ENCODE results near the gene IFT88.

The IFT88 gene

DNA sequence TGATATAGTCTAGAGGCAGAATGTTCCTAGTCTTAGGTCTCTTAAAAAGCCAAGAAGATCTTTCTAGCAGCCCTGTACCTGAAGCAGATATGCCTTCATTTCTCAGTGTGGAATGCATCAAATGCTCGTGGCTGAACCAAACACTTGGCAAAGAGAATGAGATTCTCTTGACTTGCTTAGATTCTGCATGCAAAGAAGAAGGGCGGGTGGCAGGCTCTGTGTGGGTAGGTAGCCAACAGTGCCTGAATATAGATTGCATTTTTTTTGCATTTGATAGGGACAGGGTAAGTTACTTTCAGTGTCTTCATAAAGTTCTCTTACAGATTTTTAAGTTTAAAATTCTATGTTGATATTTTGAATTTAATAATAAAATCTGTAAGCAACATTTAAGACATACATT, 27.3 kb downstream of the IFT88 start:
- Histone ChIP-seq H3K9me3 (ENCODE audit: low read length) (no peaks in the 10 kb centered on the region), H3K9ac (ENCODE audit: low read length) (no peak overlapping the region), H3K4me3 (ENCODE audit: low read depth in 1 of 2, low read length in 2 of 2) (no peak overlapping the region), H3K36me3 (ENCODE audit: insufficient read depth, low read length) (no peaks in the 10 kb centered on the region), H3K4me1 (ENCODE audit: insufficient read depth, low read length) (no peaks in the 10 kb centered on the region), H3K27ac (ENCODE audit: low read depth, low read length) (no peak overlapping the region), H3K27me3 (ENCODE audit: control insufficient read depth in 1 of 2, insufficient read depth in 2 of 2, low read length in 2 of 2) (no peaks in the 10 kb centered on the region)

DNA sequence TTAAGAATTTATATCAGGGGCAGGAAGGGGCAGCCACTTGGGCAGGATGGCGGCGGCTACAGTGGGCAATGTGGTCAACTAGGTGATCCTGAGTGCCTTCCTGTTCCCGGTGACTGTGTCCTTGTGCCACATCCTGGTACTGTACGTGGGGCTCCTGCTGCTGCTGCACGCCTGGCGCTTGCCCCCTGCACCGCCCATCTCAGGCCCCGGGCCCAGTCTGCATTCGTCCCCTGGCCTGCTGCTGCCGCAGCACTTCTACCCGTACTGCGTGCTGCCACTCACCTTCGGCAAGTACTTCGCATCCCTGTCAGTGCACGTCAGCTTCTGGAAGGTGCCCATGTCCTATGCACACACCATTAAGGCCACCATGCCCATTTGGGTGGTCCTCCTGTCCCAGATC, 40.1 kb downstream of the IFT88 start:
- Histone ChIP-seq H3K9me3 (ENCODE audit: low read length) (no peaks in the 10 kb centered on the region), H3K4me3 (ENCODE audit: low read depth in 1 of 2, low read length in 2 of 2) (no peak overlapping the region), H3K27me3 (ENCODE audit: control insufficient read depth in 1 of 2, insufficient read depth in 2 of 2, low read length in 2 of 2) (no peaks in the 10 kb centered on the region), H3K9ac (ENCODE audit: low read length) (no peak overlapping the region), H3K4me1 (ENCODE audit: insufficient read depth, low read length) (no peaks in the 10 kb centered on the region), H3K27ac (ENCODE audit: low read depth, low read length) (no peak overlapping the region), H3K36me3 (ENCODE audit: insufficient read depth, low read length) (peaks cover 15% of the 10 kb centered on the region)

DNA sequence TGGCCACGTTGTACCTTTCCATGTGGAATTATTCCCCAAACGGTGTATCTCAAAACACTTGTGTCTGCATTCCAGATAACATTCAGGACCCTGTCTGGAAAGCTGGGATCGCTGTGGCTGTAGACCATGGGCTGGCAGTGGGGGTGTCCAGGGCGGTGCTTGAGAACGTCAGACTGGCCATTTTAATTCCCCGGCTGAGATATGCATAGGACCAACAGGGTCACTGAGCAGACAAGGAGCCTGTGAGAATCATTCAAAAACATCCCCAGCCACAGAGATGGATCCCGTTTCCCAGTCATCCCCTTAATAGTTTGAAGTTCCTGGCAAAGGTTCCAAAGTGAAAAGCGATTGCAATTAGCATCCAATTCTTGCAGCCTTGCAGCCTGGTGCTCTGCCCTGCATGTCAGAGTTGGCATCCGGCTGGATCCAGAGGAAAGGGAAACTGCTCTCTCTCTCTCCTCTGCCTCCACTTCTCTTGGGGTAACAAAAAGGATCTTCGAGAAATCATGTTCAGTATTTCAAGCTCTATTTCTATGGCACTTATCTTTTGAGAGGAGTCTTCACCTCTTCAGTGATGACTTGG, 41.6 kb downstream of the IFT88 start:
- no peaks in the 10 kb centered on the region for H3K4me1 ChIP-seq (ENCODE audit: insufficient read depth, low read length)
- no peak overlapping the region for H3K9ac ChIP-seq (ENCODE audit: low read length)
- H3K27ac ChIP-seq (ENCODE audit: low read depth, low read length): no peak overlapping the region
- H3K27me3 ChIP-seq (ENCODE audit: control insufficient read depth in 1 of 2, insufficient read depth in 2 of 2, low read length in 2 of 2): no peaks in the 10 kb centered on the region
- no peaks in the 10 kb centered on the region for H3K9me3 ChIP-seq (ENCODE audit: low read length)
- peaks cover 15% of the 10 kb centered on the region for H3K36me3 ChIP-seq (ENCODE audit: insufficient read depth, low read length)
- H3K4me3 ChIP-seq (ENCODE audit: low read depth in 1 of 2, low read length in 2 of 2): no peak overlapping the region

GRCh38 chr13:20609145-20609544, 42.2 kb downstream of the IFT88 start:
- H3K27me3 ChIP-seq (ENCODE audit: control insufficient read depth in 1 of 2, insufficient read depth in 2 of 2, low read length in 2 of 2): no peaks in the 10 kb centered on the region
- H3K9ac ChIP-seq (ENCODE audit: low read length): no peak overlapping the region
- no peak overlapping the region for H3K27ac ChIP-seq (ENCODE audit: low read depth, low read length)
- no peak overlapping the region for H3K4me3 ChIP-seq (ENCODE audit: low read depth in 1 of 2, low read length in 2 of 2)
- no peaks in the 10 kb centered on the region for H3K4me1 ChIP-seq (ENCODE audit: insufficient read depth, low read length)
- peaks cover 15% of the 10 kb centered on the region for H3K36me3 ChIP-seq (ENCODE audit: insufficient read depth, low read length)
- H3K9me3 ChIP-seq (ENCODE audit: low read length): no peaks in the 10 kb centered on the region

GRCh38 chr13:20610006-20610405, 43.0 kb downstream of the IFT88 start:
- Histone ChIP-seq H3K27ac (ENCODE audit: low read depth, low read length) (no peak overlapping the region), H3K4me1 (ENCODE audit: insufficient read depth, low read length) (no peaks in the 10 kb centered on the region)

GRCh38 chr13:20616059-20616797, 49.3 kb downstream of the IFT88 start:
- H3K9me3 ChIP-seq (ENCODE audit: low read length): no peaks in the 10 kb centered on the region

More at GRCh38 chr13:20610006-20610405, 43.0 kb downstream of the IFT88 start:
- H3K27me3 ChIP-seq (ENCODE audit: control insufficient read depth in 1 of 2, insufficient read depth in 2 of 2, low read length in 2 of 2): no peaks in the 10 kb centered on the region
- H3K36me3 ChIP-seq (ENCODE audit: insufficient read depth, low read length): peaks cover 15% of the 10 kb centered on the region
- no peak overlapping the region for H3K4me3 ChIP-seq (ENCODE audit: low read depth in 1 of 2, low read length in 2 of 2)
- H3K9ac ChIP-seq (ENCODE audit: low read length): no peak overlapping the region
- no peaks in the 10 kb centered on the region for H3K9me3 ChIP-seq (ENCODE audit: low read length)

GRCh38 chr13:20623000-20623399, 56.0 kb downstream of the IFT88 start:
- Histone ChIP-seq H3K27ac (ENCODE audit: low read depth, low read length) (no peak overlapping the region), H3K4me3 (ENCODE audit: low read depth in 1 of 2, low read length in 2 of 2) (no peak overlapping the region), H3K9ac (ENCODE audit: low read length) (no peak overlapping the region), H3K27me3 (ENCODE audit: control insufficient read depth in 1 of 2, insufficient read depth in 2 of 2, low read length in 2 of 2) (no peaks in the 10 kb centered on the region), H3K36me3 (ENCODE audit: insufficient read depth, low read length) (peaks cover 13% of the 10 kb centered on the region), H3K4me1 (ENCODE audit: insufficient read depth, low read length) (no peaks in the 10 kb centered on the region), H3K9me3 (ENCODE audit: low read length) (no peaks in the 10 kb centered on the region)

More at GRCh38 chr13:20616059-20616797, 49.3 kb downstream of the IFT88 start:
- Histone ChIP-seq H3K36me3 (ENCODE audit: insufficient read depth, low read length) (no peaks in the 10 kb centered on the region), H3K27ac (ENCODE audit: low read depth, low read length) (no peak overlapping the region), H3K4me1 (ENCODE audit: insufficient read depth, low read length) (no peaks in the 10 kb centered on the region), H3K4me3 (ENCODE audit: low read depth in 1 of 2, low read length in 2 of 2) (no peak overlapping the region), H3K27me3 (ENCODE audit: control insufficient read depth in 1 of 2, insufficient read depth in 2 of 2, low read length in 2 of 2) (no peaks in the 10 kb centered on the region), H3K9ac (ENCODE audit: low read length) (no peak overlapping the region)

GRCh38 chr13:20624213-20624612, 57.3 kb downstream of the IFT88 start:
- Histone ChIP-seq H3K9ac (ENCODE audit: low read length) (no peak overlapping the region), H3K27me3 (ENCODE audit: control insufficient read depth in 1 of 2, insufficient read depth in 2 of 2, low read length in 2 of 2) (no peaks in the 10 kb centered on the region), H3K4me3 (ENCODE audit: low read depth in 1 of 2, low read length in 2 of 2) (no peak overlapping the region), H3K27ac (ENCODE audit: low read depth, low read length) (no peak overlapping the region), H3K36me3 (ENCODE audit: insufficient read depth, low read length) (peaks cover 13% of the 10 kb centered on the region), H3K9me3 (ENCODE audit: low read length) (no peaks in the 10 kb centered on the region), H3K4me1 (ENCODE audit: insufficient read depth, low read length) (no peaks in the 10 kb centered on the region)

GRCh38 chr13:20633802-20634201, 66.8 kb downstream of the IFT88 start:
- H3K4me3 ChIP-seq (ENCODE audit: low read depth in 1 of 2, low read length in 2 of 2): no peak overlapping the region
- H3K27me3 ChIP-seq (ENCODE audit: control insufficient read depth in 1 of 2, insufficient read depth in 2 of 2, low read length in 2 of 2): no peaks in the 10 kb centered on the region
- no peak overlapping the region for H3K9ac ChIP-seq (ENCODE audit: low read length)
- no peaks in the 10 kb centered on the region for H3K4me1 ChIP-seq (ENCODE audit: insufficient read depth, low read length)
- H3K9me3 ChIP-seq (ENCODE audit: low read length): no peaks in the 10 kb centered on the region
- no peak overlapping the region for H3K27ac ChIP-seq (ENCODE audit: low read depth, low read length)
- H3K36me3 ChIP-seq (ENCODE audit: insufficient read depth, low read length): peaks cover 13% of the 10 kb centered on the region

GRCh38 chr13:20636079-20636478, 69.1 kb downstream of the IFT88 start:
- H3K9ac ChIP-seq (ENCODE audit: low read length): no peak overlapping the region
- H3K27ac ChIP-seq (ENCODE audit: low read depth, low read length): no peak overlapping the region
- H3K36me3 ChIP-seq (ENCODE audit: insufficient read depth, low read length): peaks cover 12% of the 10 kb centered on the region
- H3K9me3 ChIP-seq (ENCODE audit: low read length): no peaks in the 10 kb centered on the region
- H3K4me1 ChIP-seq (ENCODE audit: insufficient read depth, low read length): no peaks in the 10 kb centered on the region
- H3K27me3 ChIP-seq (ENCODE audit: control insufficient read depth in 1 of 2, insufficient read depth in 2 of 2, low read length in 2 of 2): no peaks in the 10 kb centered on the region
- H3K4me3 ChIP-seq (ENCODE audit: low read depth in 1 of 2, low read length in 2 of 2): no peak overlapping the region

DNA sequence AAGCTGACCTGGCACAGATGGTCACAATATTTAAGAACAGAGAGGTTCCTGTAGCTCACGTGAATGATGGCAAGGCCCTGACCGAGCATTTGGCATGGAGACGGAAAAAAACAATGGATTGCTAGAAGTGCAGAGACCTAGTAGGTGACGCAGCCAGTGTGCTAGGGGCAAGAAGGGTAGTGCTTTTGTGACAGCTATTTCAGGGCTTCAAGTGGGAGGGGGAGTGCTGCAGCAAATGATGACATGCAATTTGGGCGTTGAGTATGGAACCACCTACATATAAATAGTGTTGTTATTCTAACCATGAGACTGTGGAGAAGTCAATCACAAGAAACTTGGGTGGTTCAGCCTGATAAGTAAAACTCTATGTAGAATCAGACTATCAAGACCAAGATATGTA, 70.9 kb downstream of the IFT88 start:
- H3K27me3 ChIP-seq (ENCODE audit: control insufficient read depth in 1 of 2, insufficient read depth in 2 of 2, low read length in 2 of 2): no peaks in the 10 kb centered on the region
- no peak overlapping the region for H3K27ac ChIP-seq (ENCODE audit: low read depth, low read length)
- H3K9me3 ChIP-seq (ENCODE audit: low read length): no peaks in the 10 kb centered on the region

GRCh38 chr13:20647758-20648157, 80.8 kb downstream of the IFT88 start:
- H3K36me3 ChIP-seq (ENCODE audit: insufficient read depth, low read length): no peaks in the 10 kb centered on the region
- H3K9ac ChIP-seq (ENCODE audit: low read length): no peak overlapping the region
- no peaks in the 10 kb centered on the region for H3K27me3 ChIP-seq (ENCODE audit: control insufficient read depth in 1 of 2, insufficient read depth in 2 of 2, low read length in 2 of 2)
- no peak overlapping the region for H3K27ac ChIP-seq (ENCODE audit: low read depth, low read length)
- no peaks in the 10 kb centered on the region for H3K4me1 ChIP-seq (ENCODE audit: insufficient read depth, low read length)
- no peak overlapping the region for H3K4me3 ChIP-seq (ENCODE audit: low read depth in 1 of 2, low read length in 2 of 2)
- no peaks in the 10 kb centered on the region for H3K9me3 ChIP-seq (ENCODE audit: low read length)

More for the DNA sequence above, 70.9 kb downstream of the IFT88 start:
- H3K4me3 ChIP-seq (ENCODE audit: low read depth in 1 of 2, low read length in 2 of 2): no peak overlapping the region
- peaks cover 6% of the 10 kb centered on the region for H3K36me3 ChIP-seq (ENCODE audit: insufficient read depth, low read length)
- no peak overlapping the region for H3K9ac ChIP-seq (ENCODE audit: low read length)
- H3K4me1 ChIP-seq (ENCODE audit: insufficient read depth, low read length): no peaks in the 10 kb centered on the region

Data from muscle layer of colon (tissue), 2 donors.